ENCODE results near the gene CCDC71L.

Gene CCDC71L

GRCh38 chr7:106625678-106626301 is 35.2 kb downstream of the CCDC71L start:
- DNase-seq (ENCODE audit: low spot score) = no peak

GRCh38 chr7:106623853-106624252 is 37.1 kb downstream of the CCDC71L start:
- DNase-seq (ENCODE audit: low spot score) = no peak

DNA sequence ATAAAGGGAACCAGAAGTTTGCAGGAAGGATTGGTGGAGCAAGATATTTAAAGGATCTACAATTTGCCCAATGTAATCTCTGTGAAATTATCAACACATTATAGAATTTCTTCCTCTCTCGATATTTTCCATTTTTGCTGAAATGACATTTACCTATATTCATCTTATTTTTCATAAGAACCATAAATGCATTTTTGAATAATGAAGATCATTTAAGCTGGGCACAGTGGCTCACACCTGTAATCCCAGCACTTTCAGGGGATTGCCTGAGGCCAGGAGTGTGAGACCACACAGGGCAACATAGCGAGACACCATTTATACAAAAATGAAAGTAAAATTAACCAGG is 37.7 kb downstream of the CCDC71L start:
- DNase-seq (ENCODE audit: low spot score) = no peak

DNA sequence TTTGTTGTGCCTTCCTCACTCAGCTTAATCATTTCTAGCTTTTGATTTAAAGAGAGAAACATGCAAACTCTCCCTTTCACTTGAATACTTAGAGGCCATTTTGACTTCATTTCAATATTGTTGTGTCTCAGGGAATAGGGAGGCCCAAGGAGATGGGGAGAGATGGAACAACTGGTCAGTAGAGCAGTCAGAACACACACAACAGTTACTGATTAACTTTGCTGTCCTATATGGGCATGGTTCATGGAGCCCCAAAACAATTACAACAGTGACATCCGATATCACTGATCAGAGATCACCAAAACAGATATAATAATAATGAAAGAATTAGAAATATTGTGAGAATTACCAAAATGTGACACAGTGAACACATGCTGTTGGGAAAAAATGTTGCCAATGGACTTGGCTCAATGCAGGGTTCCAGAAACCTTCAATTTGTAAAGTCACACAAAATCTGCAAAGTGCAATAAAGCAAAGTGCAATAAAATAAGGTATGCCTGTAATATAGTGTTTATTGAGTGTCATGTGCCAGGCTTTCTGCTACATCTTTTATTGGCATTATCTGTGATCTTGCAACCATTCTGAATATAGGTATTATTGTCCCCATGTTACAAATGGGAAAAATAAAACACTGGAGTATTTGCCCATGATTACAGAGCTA is 38.2 kb downstream of the CCDC71L start:
- DNase-seq (ENCODE audit: low spot score) = no peak

DNA sequence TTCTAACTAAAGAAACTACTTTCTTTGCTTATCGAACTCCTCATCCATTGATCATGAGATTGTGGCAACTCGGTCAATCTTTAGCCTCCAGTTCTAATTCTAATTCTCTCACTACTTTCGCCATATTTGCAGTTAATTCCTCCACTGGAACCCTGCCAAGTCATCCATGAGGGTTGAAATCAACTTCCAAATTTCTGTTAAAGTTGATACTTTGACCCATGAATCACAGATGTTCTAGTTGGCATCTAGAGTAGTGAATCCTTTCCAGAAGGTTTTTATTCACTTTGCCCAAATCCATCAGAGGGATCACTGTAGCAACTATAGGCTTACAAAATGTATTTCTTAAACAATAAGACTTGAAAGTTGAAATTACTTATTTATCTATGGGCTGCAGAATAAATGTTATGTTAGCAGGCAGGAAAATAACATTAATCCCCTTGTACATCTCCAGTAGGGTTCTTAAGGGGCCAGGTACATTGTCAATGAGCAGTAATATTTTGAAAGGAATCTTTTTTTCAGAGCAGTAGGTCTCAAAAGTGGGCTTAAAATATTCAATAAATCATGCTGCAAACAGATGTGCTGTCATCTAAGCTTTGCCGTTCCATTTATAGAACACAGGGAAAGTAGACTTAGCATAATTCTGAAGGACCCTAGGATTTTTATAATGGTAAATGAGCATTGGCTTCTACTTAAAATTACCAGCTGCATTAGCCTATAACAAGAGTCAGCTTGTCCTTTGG is 39.4 kb downstream of the CCDC71L start:
- no peak for DNase-seq (ENCODE audit: low spot score)

GRCh38 chr7:106620676-106621075 is 40.3 kb downstream of the CCDC71L start:
- no peak for DNase-seq (ENCODE audit: low spot score)

DNA sequence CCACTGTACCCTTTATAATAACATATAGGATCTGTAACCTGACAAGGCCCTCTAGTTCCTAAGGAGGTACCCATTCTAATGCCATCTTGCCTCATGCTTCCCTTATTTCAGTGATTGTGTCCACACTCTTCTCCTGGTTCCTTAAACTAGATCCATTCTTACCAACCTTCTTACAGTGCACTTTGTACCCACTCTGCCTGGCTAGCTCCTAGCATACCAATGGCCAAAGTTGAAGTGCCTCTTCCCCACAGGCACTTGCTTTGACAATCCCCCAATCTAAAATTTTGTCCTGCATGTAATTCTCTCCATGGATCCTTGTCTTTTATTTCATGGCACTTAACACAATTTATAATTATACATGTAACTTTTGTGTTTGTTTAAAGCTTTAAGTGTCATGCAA is 40.9 kb downstream of the CCDC71L start:
- DNase-seq (ENCODE audit: low spot score) = no peak

- no peak for DNase-seq (ENCODE audit: low spot score)
Observed at GRCh38 chr7:106619213-106619612, 41.7 kb downstream of the CCDC71L start.

GRCh38 chr7:106618480-106618879 is 42.5 kb downstream of the CCDC71L start:
- DNase-seq (ENCODE audit: low spot score) = no peak

GRCh38 chr7:106617860-106618259 is 43.1 kb downstream of the CCDC71L start:
- no peak for DNase-seq (ENCODE audit: low spot score)

DNA sequence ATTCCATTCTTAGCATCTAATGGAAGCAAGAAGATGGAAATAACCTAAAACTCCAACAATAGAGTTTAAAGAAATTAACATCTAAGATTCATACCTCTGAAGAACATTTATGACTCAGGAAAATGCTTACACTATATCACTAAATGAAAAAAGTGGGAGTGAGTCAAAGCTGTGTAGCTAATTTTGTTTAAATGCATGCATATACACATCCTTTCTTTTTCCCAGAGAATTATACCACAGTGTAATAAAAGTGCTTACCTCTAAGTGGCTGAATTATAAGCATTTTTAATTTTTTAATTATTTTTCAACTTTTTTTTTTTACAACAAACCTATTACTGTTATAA is 44.3 kb downstream of the CCDC71L start:
- no peak for DNase-seq (ENCODE audit: low spot score)

GRCh38 chr7:106615808-106616707 is 44.9 kb downstream of the CCDC71L start:
- no peak for DNase-seq (ENCODE audit: low spot score)

DNA sequence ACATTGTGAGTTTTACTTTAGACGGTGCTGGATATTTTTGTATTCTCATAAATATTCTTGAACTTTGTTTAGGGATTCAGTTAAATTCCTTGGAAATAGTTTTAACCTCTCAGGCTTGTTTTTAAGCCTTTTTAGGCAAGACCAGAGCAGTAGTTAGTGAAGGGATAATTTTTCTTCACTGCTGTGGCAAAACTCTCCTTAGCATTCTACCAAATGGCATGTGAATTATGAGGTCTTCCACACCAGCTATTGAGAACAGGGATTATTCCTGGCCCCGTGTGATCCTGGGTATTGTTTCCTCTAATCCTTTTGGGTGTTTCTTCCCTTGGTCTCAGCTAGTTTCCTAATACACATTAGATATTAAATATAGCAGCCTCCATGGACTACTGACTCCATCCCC is 46.2 kb downstream of the CCDC71L start:
- DNase-seq (ENCODE audit: low spot score) = no peak

GRCh38 chr7:106613848-106614560 is 47.0 kb downstream of the CCDC71L start:
- DNase-seq (ENCODE audit: low spot score) = no peak

GRCh38 chr7:106613279-106613678 is 47.7 kb downstream of the CCDC71L start:
- DNase-seq (ENCODE audit: low spot score) = no peak

DNA sequence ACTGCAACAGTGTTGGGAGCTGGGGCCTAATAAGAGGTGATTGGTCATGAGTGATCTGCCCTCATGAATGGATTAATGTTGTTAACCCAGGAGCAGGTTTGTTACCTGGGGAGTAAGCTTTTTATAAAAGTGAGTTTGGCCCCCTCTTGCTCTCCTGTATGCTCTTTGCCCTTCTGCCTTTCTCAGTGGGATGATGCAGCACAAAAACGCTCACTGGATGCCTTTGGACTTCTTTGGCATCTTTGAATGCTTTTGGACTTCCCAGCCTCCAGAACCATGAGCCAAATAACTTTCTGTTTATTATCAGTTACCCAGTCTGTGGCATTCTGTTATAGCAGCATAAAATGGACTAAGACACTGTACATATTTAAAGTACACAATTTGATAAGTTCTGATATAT is 48.5 kb downstream of the CCDC71L start:
- DNase-seq (ENCODE audit: low spot score) = no peak

GRCh38 chr7:106611911-106612310 is 49.0 kb downstream of the CCDC71L start:
- no peak for DNase-seq (ENCODE audit: low spot score)

GRCh38 chr7:106610996-106611886 is 49.7 kb downstream of the CCDC71L start:
- DNase-seq (ENCODE audit: low spot score) = no peak

- DNase-seq (ENCODE audit: low spot score) = no peak
Observed at GRCh38 chr7:106609416-106609815, 51.5 kb downstream of the CCDC71L start.

GRCh38 chr7:106608661-106609060 is 52.3 kb downstream of the CCDC71L start:
- no peak for DNase-seq (ENCODE audit: low spot score)
